ENCODE results near the gene BIRC2. TPM values are rescaled to one million over a fixed set of nuclear protein-coding genes. Genes with fewer than 3 reads are reported as not detected.
"Not testable (repeated sequence)": the region's sequence is repeated elsewhere in the genome, so short reads cannot be mapped to it uniquely, and the experiment has no call there.

Gene BIRC2
- total RNA-seq (2021) = 28.2 and 29.1 TPM in 2 replicates
- long read RNA-seq, full-length matches to known transcripts = 161 of 245 reads
- long read RNA-seq, partial matches to known transcripts = 30 of 245 reads
- long read RNA-seq, other reads (novel, unspliced or antisense) = 54 of 245 reads

- Mint-ChIP-seq H3K4me1 (peaks cover 15 to 18% of the 10 kb centered on the region in 2 experiments), H3K27ac (peak within 1 kb of the TSS; percentile 96 to 97 (median 96)), H3K9me3 (no peaks in the 10 kb centered on the region), H3K4me3 (peak within 1 kb of the TSS; percentile 95 to 97), H3K36me3 (ENCODE audit: insufficient read depth in 1 of 3, low read depth in 3 of 3) (peaks cover 4 to 21% (median 16%) of the 10 kb centered on the region in 3 experiments; a peak in 6 of 7 replicates), H3K27me3 (ENCODE audit: low read depth) (no peaks in the 10 kb centered on the region)
- Histone ChIP-seq H3K18ac (ENCODE audit: insufficient read length, low read depth, low read length) (peak within 1 kb of the TSS; percentile 92), H3K56ac (ENCODE audit: insufficient read length, low read depth, low read length) (no peak within 1 kb of the TSS), H4K20me1 (ENCODE audit: control insufficient read depth, insufficient read depth, insufficient read length) (no peaks in the 10 kb centered on the region), H3K23me2 (ENCODE audit: insufficient read length, low read depth, low read length, poor library complexity, severe bottlenecking) (peaks cover 5% of the 10 kb centered on the region), H3K79me1 (ENCODE audit: insufficient read depth, low read depth, low read length, poor library complexity, severe bottlenecking) (no peaks in the 10 kb centered on the region), H3K9me3 (ENCODE audit: control insufficient read depth, low read depth, low read length) (no peaks in the 10 kb centered on the region), H3K23ac (ENCODE audit: insufficient read length, low read depth, low read length) (no peak within 1 kb of the TSS), H3K4me2 (ENCODE audit: insufficient read depth, insufficient read length, low read length) (peak within 1 kb of the TSS; percentile 84), H2AK5ac (ENCODE audit: insufficient read length, low read length) (no peak within 1 kb of the TSS), H2BK120ac (ENCODE audit: low read depth, low read length, poor library complexity, severe bottlenecking) (no peak within 1 kb of the TSS), H4K91ac (ENCODE audit: insufficient read length, low read depth, low read length) (no peak within 1 kb of the TSS), H2BK20ac (ENCODE audit: low read depth, low read length, poor library complexity, severe bottlenecking) (no peak within 1 kb of the TSS), H3K4ac (ENCODE audit: low read depth, low read length) (no peak within 1 kb of the TSS), H4K5ac (ENCODE audit: insufficient read length, low read depth, low read length) (no peak within 1 kb of the TSS), H2BK5ac (ENCODE audit: insufficient read length, low read length) (no peak within 1 kb of the TSS), H3K14ac (ENCODE audit: insufficient read depth, low read length) (peak within 1 kb of the TSS; percentile 91), H3K79me2 (ENCODE audit: insufficient read depth, low read length) (peaks cover 4% of the 10 kb centered on the region; the same call in 1 of the 2 replicates), H2AFZ (ENCODE audit: low read length) (peak within 1 kb of the TSS; percentile 82), H3K27me3 (ENCODE audit: insufficient read depth, low read length) (no peaks in the 10 kb centered on the region), H3T11ph (ENCODE audit: low read length) (no peak within 1 kb of the TSS), H3K9ac (ENCODE audit: extremely low read depth, insufficient read length, low read length) (peak within 1 kb of the TSS; percentile 96), H3K4me1 (ENCODE audit: insufficient read depth, low read length) (no peaks in the 10 kb centered on the region), H4K8ac (replicated peaks; ENCODE audit: insufficient read length, low read depth, low read length) (no peak within 1 kb of the TSS), H3K27ac (ENCODE audit: insufficient read length, low read depth, low read length) (peak within 1 kb of the TSS; percentile 53), H2BK15ac (ENCODE audit: low read depth, low read length) (no peak within 1 kb of the TSS), H2BK12ac (ENCODE audit: insufficient read length, low read depth, low read length) (no peak within 1 kb of the TSS)
- no CpG with 5 or more reads among the region's 77 CpGs for WGBS (ENCODE audit: extremely low coverage, insufficient read length, low lambda C conversion rate)
- DNase-seq = peak; percentile 92
- TF ChIP-seq, protein P1, sequence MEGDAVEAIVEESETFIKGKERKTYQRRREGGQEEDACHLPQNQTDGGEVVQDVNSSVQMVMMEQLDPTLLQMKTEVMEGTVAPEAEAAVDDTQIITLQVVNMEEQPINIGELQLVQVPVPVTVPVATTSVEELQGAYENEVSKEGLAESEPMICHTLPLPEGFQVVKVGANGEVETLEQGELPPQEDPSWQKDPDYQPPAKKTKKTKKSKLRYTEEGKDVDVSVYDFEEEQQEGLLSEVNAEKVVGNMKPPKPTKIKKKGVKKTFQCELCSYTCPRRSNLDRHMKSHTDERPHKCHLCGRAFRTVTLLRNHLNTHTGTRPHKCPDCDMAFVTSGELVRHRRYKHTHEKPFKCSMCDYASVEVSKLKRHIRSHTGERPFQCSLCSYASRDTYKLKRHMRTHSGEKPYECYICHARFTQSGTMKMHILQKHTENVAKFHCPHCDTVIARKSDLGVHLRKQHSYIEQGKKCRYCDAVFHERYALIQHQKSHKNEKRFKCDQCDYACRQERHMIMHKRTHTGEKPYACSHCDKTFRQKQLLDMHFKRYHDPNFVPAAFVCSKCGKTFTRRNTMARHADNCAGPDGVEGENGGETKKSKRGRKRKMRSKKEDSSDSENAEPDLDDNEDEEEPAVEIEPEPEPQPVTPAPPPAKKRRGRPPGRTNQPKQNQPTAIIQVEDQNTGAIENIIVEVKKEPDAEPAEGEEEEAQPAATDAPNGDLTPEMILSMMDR (conservative IDR thresholded peaks at IDR 0.05) = peak; percentile 75
Measured at GRCh38 chr11:102346748-102347461, at the start of gene BIRC2. BIRC2 (plus strand) TSS chr11:102347214; CDS start chr11:102349855, 2,641 bp downstream.

DNA sequence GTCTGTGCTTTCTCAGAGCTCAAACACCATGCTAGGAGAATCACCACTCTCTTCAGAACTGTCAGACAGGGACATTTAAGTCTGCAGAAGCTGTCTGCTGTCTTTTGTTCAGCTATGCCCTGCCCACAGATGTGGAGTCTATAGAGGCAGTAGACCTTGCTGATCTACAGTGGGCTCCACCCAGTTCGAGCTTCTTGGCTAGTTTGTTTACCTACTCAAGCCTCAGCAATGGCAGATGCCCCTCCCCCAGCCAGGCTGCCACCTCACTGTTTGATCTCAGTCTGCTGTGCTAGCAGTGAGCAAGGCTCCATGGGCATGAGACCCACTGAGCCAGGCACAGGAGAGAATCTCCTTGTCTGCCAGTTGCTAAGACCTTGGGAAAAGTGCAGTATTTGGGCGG, 46.2 kb upstream of the BIRC2 start:
- H3K9me3 Mint-ChIP-seq = peaks cover 20 to 32% of the 10 kb centered on the region in 2 experiments
- H3K4ac ChIP-seq (ENCODE audit: low read depth, low read length); H3K4me1 Mint-ChIP-seq; H3K79me1 ChIP-seq (ENCODE audit: insufficient read depth, low read depth, low read length, poor library complexity, severe bottlenecking); H3K23me2 ChIP-seq (ENCODE audit: insufficient read length, low read depth, low read length, poor library complexity, severe bottlenecking); H2BK12ac ChIP-seq (ENCODE audit: insufficient read length, low read depth, low read length); H3K4me2 ChIP-seq (ENCODE audit: insufficient read depth, insufficient read length, low read length); H4K91ac ChIP-seq (ENCODE audit: insufficient read length, low read depth, low read length); H2BK15ac ChIP-seq (ENCODE audit: low read depth, low read length); H3K27me3 ChIP-seq (ENCODE audit: insufficient read depth, low read length); H2BK120ac ChIP-seq (ENCODE audit: low read depth, low read length, poor library complexity, severe bottlenecking); H3K56ac ChIP-seq (ENCODE audit: insufficient read length, low read depth, low read length); H3K4me3 Mint-ChIP-seq; H2BK20ac ChIP-seq (ENCODE audit: low read depth, low read length, poor library complexity, severe bottlenecking); H3K4me1 ChIP-seq (ENCODE audit: insufficient read depth, low read length); H3K9ac ChIP-seq (ENCODE audit: extremely low read depth, insufficient read length, low read length); H2AK5ac ChIP-seq (ENCODE audit: insufficient read length, low read length); H4K20me1 ChIP-seq (ENCODE audit: control insufficient read depth, insufficient read depth, insufficient read length); H3K27me3 Mint-ChIP-seq (ENCODE audit: low read depth); H4K5ac ChIP-seq (ENCODE audit: insufficient read length, low read depth, low read length); H2BK5ac ChIP-seq (ENCODE audit: insufficient read length, low read length); H3T11ph ChIP-seq (ENCODE audit: low read length); H2AFZ ChIP-seq (ENCODE audit: low read length); DNase-seq; H3K27ac Mint-ChIP-seq; H3K23ac ChIP-seq (ENCODE audit: insufficient read length, low read depth, low read length); H3K27ac ChIP-seq (ENCODE audit: insufficient read length, low read depth, low read length); H4K8ac ChIP-seq (replicated peaks; ENCODE audit: insufficient read length, low read depth, low read length); H3K18ac ChIP-seq (ENCODE audit: insufficient read length, low read depth, low read length); H3K79me2 ChIP-seq (ENCODE audit: insufficient read depth, low read length); H3K14ac ChIP-seq (ENCODE audit: insufficient read depth, low read length): not testable (repeated sequence)
- H3K36me3 Mint-ChIP-seq (ENCODE audit: insufficient read depth in 1 of 3, low read depth in 3 of 3) = peaks cover 9 to 17% (median 10%) of the 10 kb centered on the region in 3 experiments
- H3K9me3 ChIP-seq (ENCODE audit: control insufficient read depth, low read depth, low read length) = peaks cover 11% of the 10 kb centered on the region
- WGBS (ENCODE audit: extremely low coverage, insufficient read length, low lambda C conversion rate) = no CpG with 5 or more reads among the region's 2 CpGs
